HCT116 (cell line): ENCODE data around the gene NCKAP5L. TPM values are rescaled to one million over a fixed set of nuclear protein-coding genes. Genes with fewer than 3 reads are reported as not detected.
A peak's percentile ranks its signal among the peaks of the same experiment; 100 is the strongest.

Experiments used
- ATAC-seq: fragments of 200-7000 bp; cut with Tn5 transposase; 2 replicates; pipeline ENCODE4 v1.9.1; 2020; ENCODE audit warnings: mild to moderate bottlenecking, moderate library complexity
- Bru-seq: library from RNA; stranded (reverse); fragments of 400-500 nt; gene quantifications from one replicate; lab custom pipeline; 2021; lab: Mats Ljungman, UMichigan
- BruChase-seq, 2 experiments: library from RNA; stranded (reverse); fragments of 400-500 nt; gene quantifications; one replicate each; lab custom pipeline; 2021; lab: Mats Ljungman, UMichigan
- BruUV-seq: library from RNA; stranded (reverse); fragments of 400-500 nt; replicated peaks from 2 replicates; lab custom pipeline; 2021; lab: Mats Ljungman, UMichigan
- CTCF ChIA-PET: fragments of 300-600 bp; sonication (Branson Sonifier 250); formaldehyde crosslinking; loops from one replicate; lab custom pipeline; 2021; ENCODE audit warnings: antibody characterized with exemption; lab: Charles Lee
- POLR2A ChIA-PET: fragments of 300-600, 350-600 bp; sonication (Branson Sonifier 250); formaldehyde crosslinking; loops from one replicate; lab custom pipeline; 2021; ENCODE audit warnings: antibody characterized with exemption; lab: Charles Lee
- RAD21 ChIA-PET, 2 experiments: fragments of 300-600 bp; sonication (Branson Sonifier 250); formaldehyde crosslinking; loops; one replicate each; lab custom pipeline; 2023; ENCODE audit warnings: low total read pairs in 2 of 2; ENCODE audit not compliant: uncharacterized antibody in 2 of 2, unreplicated experiment in 2 of 2, low non-redundant PET in 1 of 2; lab: Charles Lee
- DNase-seq: peaks from one replicate; pipeline ENCODE4 v3.0.0-alpha.2; 2010; ENCODE audit warnings: low read depth, low spot score
- H2AFZ ChIP-seq: fragments of 200-600 bp; shearing (Covaris generic), sonication (generic); 2 replicates; pipeline ENCODE4 v1.6.1; 2017; ENCODE audit warnings: low read depth, mixed run types, mixed read lengths, antibody characterized with exemption, low read length; ENCODE audit not compliant: poor library complexity, severe bottlenecking
- H3K27ac ChIP-seq: 2 replicates; pipeline ENCODE4 v1.5.1; 2012; ENCODE audit warnings: low read depth, low read length
- H3K27me3 ChIP-seq: fragments of 200-600 bp; sonication (generic); 2 replicates; pipeline ENCODE4 v1.6.1; 2016; ENCODE audit warnings: mixed run types, low read length, mixed read lengths; ENCODE audit not compliant: insufficient read depth
- H3K36me3 ChIP-seq, 2 experiments: fragments of 200-500 bp in 1 of 2; fragments of 200-600 bp in 1 of 2; sonication (Bioruptor generic) in 1 of 2; sonication (generic) in 1 of 2; 2 replicates each; pipeline versions ENCODE4 v1.5.1 to v1.6.1; 2014 to 2016; ENCODE audit warnings: low read length in 2 of 2, inconsistent platforms in 1 of 2, mixed read lengths in 1 of 2, mixed run types in 1 of 2; ENCODE audit not compliant: insufficient read depth in 2 of 2, control insufficient read depth in 1 of 2
- H3K4me1 ChIP-seq, 2 experiments: fragments of 200-600 bp in 1 of 2; sonication (generic) in 1 of 2; 2 replicates each; pipeline versions ENCODE4 v1.5.1 to v1.6.1; 2012 to 2017; ENCODE audit warnings: low read length in 2 of 2, inconsistent platforms in 1 of 2, mild to moderate bottlenecking in 1 of 2, mixed read lengths in 1 of 2, mixed run types in 1 of 2, moderate library complexity in 1 of 2; ENCODE audit not compliant: insufficient read depth in 2 of 2, control insufficient read depth in 1 of 2
- H3K4me2 ChIP-seq: fragments of 200-600 bp; sonication (generic); 2 replicates; pipeline ENCODE4 v1.6.1; 2017; ENCODE audit warnings: mixed run types, low read length, mixed read lengths
- H3K4me3 ChIP-seq, 2 experiments: fragments of 200-600 bp in 1 of 2; sonication (generic) in 1 of 2; replicated peaks in 1 of 2; 2 replicates each; pipeline ENCODE4 v1.5.1; 2011 to 2016; ENCODE audit warnings: low read length in 2 of 2, control low read depth in 1 of 2, low read depth in 1 of 2, mild to moderate bottlenecking in 1 of 2, mixed read lengths in 1 of 2, mixed run types in 1 of 2
- H3K79me2 ChIP-seq: fragments of 200-600 bp; sonication (generic); 2 replicates; pipeline ENCODE4 v1.6.1; 2017; ENCODE audit warnings: mild to moderate bottlenecking, mixed run types, low read length, moderate library complexity, mixed read lengths; ENCODE audit not compliant: insufficient read depth
- H3K9ac ChIP-seq: fragments of 200-600 bp; sonication (generic); 2 replicates; pipeline ENCODE4 v1.6.1; 2016; ENCODE audit warnings: low read length, mixed read lengths
- H3K9me2 ChIP-seq: fragments of 200-600 bp; sonication (generic), shearing (Covaris generic); 2 replicates; pipeline ENCODE4 v1.6.1; 2017; ENCODE audit warnings: mixed run types, mild to moderate bottlenecking, moderate library complexity; ENCODE audit not compliant: insufficient read depth
- H3K9me3 ChIP-seq, 2 experiments: fragments of 200-500 bp in 1 of 2; fragments of 200-600 bp in 1 of 2; sonication (Bioruptor generic) in 1 of 2; sonication (generic) in 1 of 2; 2 replicates each; pipeline ENCODE4 v1.6.1; 2014 to 2017; ENCODE audit warnings: low read length in 2 of 2, mixed read lengths in 2 of 2, inconsistent platforms in 1 of 2, low read depth in 1 of 2, mild to moderate bottlenecking in 1 of 2, mixed run types in 1 of 2, moderate library complexity in 1 of 2; ENCODE audit not compliant: control insufficient read depth in 1 of 2, insufficient read depth in 1 of 2
- H4K20me1 ChIP-seq: fragments of 200-600 bp; sonication (generic), shearing (Covaris generic); 2 replicates; pipeline ENCODE4 v1.6.1; 2017; ENCODE audit warnings: mixed run types, mild to moderate bottlenecking, moderate library complexity; ENCODE audit not compliant: insufficient read depth
- EGR1 ChIP-seq: IDR thresholded peaks from 2 replicates; pipeline ENCODE4 v1.6.1; 2012; ENCODE audit warnings: low read depth
- EZH2phosphoT487 ChIP-seq: fragments of 200-600 bp; IDR thresholded peaks from 2 replicates; pipeline ENCODE4 v1.6.1; 2018; ENCODE audit warnings: antibody characterized with exemption, borderline replicate concordance
- MAX ChIP-seq: IDR thresholded peaks from 2 replicates; pipeline ENCODE4 v1.6.1; 2012
- POLR2A ChIP-seq: IDR thresholded peaks from 2 replicates; pipeline ENCODE4 v1.7.0; 2011; ENCODE audit warnings: borderline replicate concordance; ENCODE audit not compliant: insufficient read depth, insufficient read length; ENCODE audit errors: extremely low read depth
- POLR2AphosphoS5 ChIP-seq: IDR thresholded peaks from 2 replicates; pipeline ENCODE4 v1.6.1; 2011; ENCODE audit warnings: mild to moderate bottlenecking, low read depth, low read length, moderate library complexity
- SIN3A ChIP-seq: IDR thresholded peaks from 2 replicates; pipeline ENCODE4 v1.6.1; 2012; ENCODE audit warnings: low read depth
- SP1 ChIP-seq: IDR thresholded peaks from 2 replicates; pipeline ENCODE4 v1.6.1; 2012; ENCODE audit warnings: low read depth
- TCF7L2 ChIP-seq: IDR thresholded peaks from 2 replicates; pipeline ENCODE4 v1.7.0; 2011; ENCODE audit warnings: borderline replicate concordance, inconsistent platforms; ENCODE audit not compliant: insufficient read depth, insufficient read length; ENCODE audit errors: extremely low read depth
- ZFX ChIP-seq: fragments of 450-650 bp; IDR thresholded peaks from 2 replicates; pipeline ENCODE4 v1.6.1; 2017
- intact Hi-C: fragments of 100-400 bp; cut with micrococcal nuclease; formaldehyde crosslinking; loops from 2 replicates; pipeline ENCODE4 v1.10.0; 2022
- long read RNA-seq: library from polyadenylated mRNA; unstranded; transcript quantifications from one replicate; pipeline ENCODE4 v2.0.0, GENCODE V29; 2021; ENCODE audit not compliant: unreplicated experiment
- polyA plus RNA-seq: library from polyadenylated mRNA; unstranded; fragments of >200 nt; gene quantifications from 2 replicates; pipeline ENCODE4 v1.2.1, GENCODE V29; 2012; ENCODE audit warnings: missing spikeins
- total RNA-seq: library from RNA; stranded (reverse); gene quantifications from one replicate; pipeline ENCODE4 v1.2.1, GENCODE V29; 2021; ENCODE audit not compliant: unreplicated experiment
- TF ChIP-seq, protein P1 (sequence below): IDR thresholded peaks from 2 replicates; pipeline ENCODE4 v1.6.1; 2012; ENCODE audit warnings: low read depth

NCKAP5L gene, protein sequence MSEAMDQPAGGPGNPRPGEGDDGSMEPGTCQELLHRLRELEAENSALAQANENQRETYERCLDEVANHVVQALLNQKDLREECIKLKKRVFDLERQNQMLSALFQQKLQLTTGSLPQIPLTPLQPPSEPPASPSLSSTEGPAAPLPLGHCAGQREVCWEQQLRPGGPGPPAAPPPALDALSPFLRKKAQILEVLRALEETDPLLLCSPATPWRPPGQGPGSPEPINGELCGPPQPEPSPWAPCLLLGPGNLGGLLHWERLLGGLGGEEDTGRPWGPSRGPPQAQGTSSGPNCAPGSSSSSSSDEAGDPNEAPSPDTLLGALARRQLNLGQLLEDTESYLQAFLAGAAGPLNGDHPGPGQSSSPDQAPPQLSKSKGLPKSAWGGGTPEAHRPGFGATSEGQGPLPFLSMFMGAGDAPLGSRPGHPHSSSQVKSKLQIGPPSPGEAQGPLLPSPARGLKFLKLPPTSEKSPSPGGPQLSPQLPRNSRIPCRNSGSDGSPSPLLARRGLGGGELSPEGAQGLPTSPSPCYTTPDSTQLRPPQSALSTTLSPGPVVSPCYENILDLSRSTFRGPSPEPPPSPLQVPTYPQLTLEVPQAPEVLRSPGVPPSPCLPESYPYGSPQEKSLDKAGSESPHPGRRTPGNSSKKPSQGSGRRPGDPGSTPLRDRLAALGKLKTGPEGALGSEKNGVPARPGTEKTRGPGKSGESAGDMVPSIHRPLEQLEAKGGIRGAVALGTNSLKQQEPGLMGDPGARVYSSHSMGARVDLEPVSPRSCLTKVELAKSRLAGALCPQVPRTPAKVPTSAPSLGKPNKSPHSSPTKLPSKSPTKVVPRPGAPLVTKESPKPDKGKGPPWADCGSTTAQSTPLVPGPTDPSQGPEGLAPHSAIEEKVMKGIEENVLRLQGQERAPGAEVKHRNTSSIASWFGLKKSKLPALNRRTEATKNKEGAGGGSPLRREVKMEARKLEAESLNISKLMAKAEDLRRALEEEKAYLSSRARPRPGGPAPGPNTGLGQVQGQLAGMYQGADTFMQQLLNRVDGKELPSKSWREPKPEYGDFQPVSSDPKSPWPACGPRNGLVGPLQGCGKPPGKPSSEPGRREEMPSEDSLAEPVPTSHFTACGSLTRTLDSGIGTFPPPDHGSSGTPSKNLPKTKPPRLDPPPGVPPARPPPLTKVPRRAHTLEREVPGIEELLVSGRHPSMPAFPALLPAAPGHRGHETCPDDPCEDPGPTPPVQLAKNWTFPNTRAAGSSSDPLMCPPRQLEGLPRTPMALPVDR (N-terminal part only)
- 12.1 TPM for total RNA-seq
- polyA plus RNA-seq, result 5.1 and 6.6 TPM in 2 replicates
- percentile 64 among the genes with signal in this experiment for Bru-seq, nascent RNA
- percentile 54 among the genes with signal in this experiment for BruChase-seq, experiment 1, labeled RNA remaining after a 6-hour chase
- percentile 61 among the genes with signal in this experiment for BruChase-seq, experiment 2, labeled RNA remaining after a 2-hour chase
- long read RNA-seq, full-length matches to known transcripts, result 1 of 14 reads
- long read RNA-seq, partial matches to known transcripts, result 10 of 14 reads
- long read RNA-seq, other reads (novel, unspliced or antisense), result 3 of 14 reads

DNA sequence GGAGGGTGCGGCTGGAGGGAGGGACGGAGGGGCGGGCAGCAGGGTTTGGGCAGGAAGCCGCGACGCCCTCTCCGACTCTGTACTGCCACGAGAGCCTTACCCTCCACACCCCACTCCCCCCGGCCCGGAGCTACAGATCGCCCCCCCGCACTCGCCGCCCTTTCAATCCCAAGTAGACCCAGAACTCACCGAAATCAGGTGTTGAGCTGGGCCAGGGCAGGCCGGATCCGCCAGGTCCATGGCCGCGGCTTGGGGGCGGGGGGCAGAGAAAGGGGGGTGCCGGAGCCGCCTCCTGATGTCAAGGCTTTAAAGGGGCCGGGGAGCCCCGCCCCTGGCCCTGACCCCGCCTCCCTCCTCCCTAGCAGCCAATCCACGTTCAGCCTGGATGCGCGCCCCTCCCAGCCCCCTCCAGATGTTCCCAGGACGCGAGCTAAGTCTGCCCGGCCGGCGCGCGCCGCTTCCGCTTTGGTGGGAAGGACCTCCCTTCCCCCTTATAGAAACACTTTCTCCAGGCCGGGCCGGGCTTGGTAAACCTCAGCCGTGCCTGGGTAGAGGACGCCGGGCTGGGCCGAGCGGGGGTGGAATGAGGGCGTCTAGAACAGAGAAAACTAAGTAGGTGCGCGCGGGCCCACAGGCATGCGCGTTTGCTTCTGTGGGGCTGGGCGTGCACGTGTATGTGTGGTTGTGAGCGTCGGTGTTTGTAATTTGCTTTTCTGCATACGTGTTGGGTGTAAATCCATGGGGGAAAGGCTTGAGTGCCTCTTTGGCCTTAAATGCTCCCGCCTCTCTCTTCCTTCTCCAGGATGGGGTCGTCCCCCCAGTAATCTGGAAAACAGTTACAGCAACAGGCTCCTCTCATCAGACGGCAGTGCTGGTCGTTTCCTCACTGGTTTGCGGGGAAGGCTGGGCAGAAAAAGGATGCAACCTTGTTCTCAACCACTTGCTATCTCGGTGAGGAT, at the start of gene NCKAP5L:
Gene NCKAP5L (minus strand): TSS at position 281 of the 959 bp plus-strand sequence. CDS start 24,369 bp downstream, outside the sequence.
- TSS peak; percentile 84 for BruUV-seq
- ChIA-PET CTCF (interaction anchor here (1.0 to 1.7 kb wide), 4 partner anchors 11 to 470 kb away, joined by 3 to 14 read pairs (median 4); no protein-coding TSS in a partner anchor), POLR2A (interaction anchor here (0.6 to 1.4 kb wide), 9 partner anchors 11 to 945 kb away, joined by 3 to 9 read pairs (median 4); partner anchors contain the start of genes BCDIN3D and TMBIM6)

More for the DNA sequence above, at the start of gene NCKAP5L:
- Histone ChIP-seq H2AFZ (no peak within 1 kb of the TSS), H3K79me2 (no peaks in the 10 kb centered on the region), H3K9ac (peak within 1 kb of the TSS; percentile 67), H3K27ac (peak within 1 kb of the TSS; percentile 57), H4K20me1 (no peaks in the 10 kb centered on the region), H3K4me1 (peaks cover 5 to 18% of the 10 kb centered on the region in 2 experiments; a peak in 3 of 4 replicates), H3K36me3 (no peaks in the 10 kb centered on the region), H3K27me3 (no peaks in the 10 kb centered on the region), H3K4me3 (peak within 1 kb of the TSS; percentile 68 to 74), H3K9me2 (no peaks in the 10 kb centered on the region; the same call in 1 of the 2 replicates), H3K4me2 (peak within 1 kb of the TSS; percentile 90), H3K9me3 (no peaks in the 10 kb centered on the region)
- DNase-seq, result peak; percentile 82
- peak; percentile 94 for ATAC-seq
- RAD21 ChIA-PET, result interaction anchor here in 1 of 2 experiments (0.7 kb wide), 2 partner anchors 31 to 44 kb away, joined by 3 to 5 read pairs; no protein-coding TSS in a partner anchor
- intact Hi-C loops, result no loop called here
- TF ChIP-seq EZH2phosphoT487 (no peak), EGR1 (peak; percentile 73), MAX (peak; percentile 91), SP1 (peak; percentile 35; the same call in 1 of the 2 replicates), TCF7L2 (peak; percentile 48), POLR2AphosphoS5 (peak; percentile 74), SIN3A (peak; percentile 89), ZFX (peak; percentile 37), POLR2A (no peak)
- TF ChIP-seq, protein P1, sequence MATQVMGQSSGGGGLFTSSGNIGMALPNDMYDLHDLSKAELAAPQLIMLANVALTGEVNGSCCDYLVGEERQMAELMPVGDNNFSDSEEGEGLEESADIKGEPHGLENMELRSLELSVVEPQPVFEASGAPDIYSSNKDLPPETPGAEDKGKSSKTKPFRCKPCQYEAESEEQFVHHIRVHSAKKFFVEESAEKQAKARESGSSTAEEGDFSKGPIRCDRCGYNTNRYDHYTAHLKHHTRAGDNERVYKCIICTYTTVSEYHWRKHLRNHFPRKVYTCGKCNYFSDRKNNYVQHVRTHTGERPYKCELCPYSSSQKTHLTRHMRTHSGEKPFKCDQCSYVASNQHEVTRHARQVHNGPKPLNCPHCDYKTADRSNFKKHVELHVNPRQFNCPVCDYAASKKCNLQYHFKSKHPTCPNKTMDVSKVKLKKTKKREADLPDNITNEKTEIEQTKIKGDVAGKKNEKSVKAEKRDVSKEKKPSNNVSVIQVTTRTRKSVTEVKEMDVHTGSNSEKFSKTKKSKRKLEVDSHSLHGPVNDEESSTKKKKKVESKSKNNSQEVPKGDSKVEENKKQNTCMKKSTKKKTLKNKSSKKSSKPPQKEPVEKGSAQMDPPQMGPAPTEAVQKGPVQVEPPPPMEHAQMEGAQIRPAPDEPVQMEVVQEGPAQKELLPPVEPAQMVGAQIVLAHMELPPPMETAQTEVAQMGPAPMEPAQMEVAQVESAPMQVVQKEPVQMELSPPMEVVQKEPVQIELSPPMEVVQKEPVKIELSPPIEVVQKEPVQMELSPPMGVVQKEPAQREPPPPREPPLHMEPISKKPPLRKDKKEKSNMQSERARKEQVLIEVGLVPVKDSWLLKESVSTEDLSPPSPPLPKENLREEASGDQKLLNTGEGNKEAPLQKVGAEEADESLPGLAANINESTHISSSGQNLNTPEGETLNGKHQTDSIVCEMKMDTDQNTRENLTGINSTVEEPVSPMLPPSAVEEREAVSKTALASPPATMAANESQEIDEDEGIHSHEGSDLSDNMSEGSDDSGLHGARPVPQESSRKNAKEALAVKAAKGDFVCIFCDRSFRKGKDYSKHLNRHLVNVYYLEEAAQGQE, result no peak
